ENCODE results near the gene TEKTIP1. TPM values are rescaled to one million over a fixed set of nuclear protein-coding genes. Genes with fewer than 3 reads are reported as not detected.

The TEKTIP1 gene
- total and polyA plus RNA-seq, 9 of the 15 experiments (the other 6 are each of a cell fraction or from before 2014, with no cell fraction given), result 0.66 TPM; not detected in 8

DNA sequence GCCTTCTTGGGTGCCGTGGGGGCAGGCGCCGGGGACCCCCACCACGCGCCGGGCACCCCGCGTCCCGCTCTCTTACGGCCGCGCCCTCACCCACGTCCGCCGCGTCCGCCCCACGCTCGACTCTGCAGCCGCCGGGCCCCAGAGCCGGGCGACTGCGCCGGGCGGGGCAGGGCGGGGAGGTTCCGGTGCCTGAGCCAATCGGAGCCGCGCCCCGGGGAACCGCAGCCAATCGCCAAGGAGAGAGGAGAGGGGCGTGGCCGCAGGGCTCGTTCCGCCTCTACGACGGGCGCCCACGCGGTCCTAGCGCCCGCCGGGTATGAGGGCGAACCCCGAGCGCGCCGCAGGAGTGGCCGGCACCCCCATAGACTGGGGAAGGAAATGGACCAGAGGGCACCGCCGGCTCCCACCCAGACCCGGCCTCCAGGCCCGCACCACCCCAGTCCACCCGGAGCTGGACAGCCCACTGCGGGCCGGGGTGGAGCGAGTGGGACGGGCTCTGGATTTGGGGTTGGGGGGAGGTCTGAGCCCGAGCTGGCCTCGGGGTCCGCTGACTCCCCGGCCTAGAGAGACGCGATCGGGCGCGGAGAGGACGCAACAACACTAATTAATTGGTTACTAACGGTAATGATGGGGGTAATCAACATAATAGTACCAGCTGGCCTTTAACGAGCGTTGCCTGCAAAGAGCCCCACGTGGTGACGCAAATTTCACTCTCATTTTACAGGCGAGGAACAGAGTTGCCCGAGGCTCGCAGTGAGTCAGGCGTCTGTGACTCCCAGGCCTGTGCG, 18.7 kb downstream of the TEKTIP1 start, which contains the start of gene MFSD12 (continued):
- TF ChIP-seq GTF2E2 (tag; IDR thresholded peaks at IDR 0.05) (peak; percentile 59; the same call in 1 of the 2 replicates), FIP1L1 (IDR thresholded peaks at IDR 0.05; ENCODE audit: low read depth, low read length, poor library complexity, severe bottlenecking) (peak; percentile 83), PCBP1 (IDR thresholded peaks at IDR 0.05; ENCODE audit: low read depth, low read length, poor library complexity, severe bottlenecking) (peak; percentile 57), SMAD4 (CRISPR knock-in tag; conservative IDR thresholded peaks at IDR 0.05) (0 out of 2 replicates have a peak, but pooled peaks have one; percentile 27), ZNF408 (CRISPR knock-in tag; IDR thresholded peaks at IDR 0.05; ENCODE audit: low read depth) (no peak), CXXC5 (CRISPR knock-in tag; IDR thresholded peaks at IDR 0.05) (no peak; the same call in none of the 2 replicates), ZNF232 (CRISPR knock-in tag; IDR thresholded peaks at IDR 0.05) (no peak), JUND (IDR thresholded peaks at IDR 0.05; ENCODE audit: borderline replicate concordance, low read depth, low read length) (peak; percentile 17; the same call in 1 of the 2 replicates), JUND (tag; IDR thresholded peaks at IDR 0.05; ENCODE audit: borderline replicate concordance, low read depth, low read length) (no peak), NR2C2 (CRISPR knock-in tag; IDR thresholded peaks at IDR 0.05) (peak; percentile 21; the same call in 1 of the 2 replicates), NR2C2 (tag; IDR thresholded peaks at IDR 0.05) (no peak), MTA3 (IDR thresholded peaks at IDR 0.05; ENCODE audit: borderline replicate concordance) (peak; percentile 67), MAFG (tag; conservative IDR thresholded peaks at IDR 0.05) (no peak), POLR2A (conservative IDR thresholded peaks at IDR 0.05) (peak; percentile 68), CEBPG (CRISPR knock-in tag; IDR thresholded peaks at IDR 0.05) (peak; percentile 62; the same call in 1 of the 2 replicates), CEBPG (tag; conservative IDR thresholded peaks at IDR 0.05 in 1 of 2, IDR thresholded peaks at IDR 0.05 in 1 of 2) (0 out of 4 replicates have a peak, but pooled peaks have one; percentile 19)
- TF ChIP-seq, protein P1, sequence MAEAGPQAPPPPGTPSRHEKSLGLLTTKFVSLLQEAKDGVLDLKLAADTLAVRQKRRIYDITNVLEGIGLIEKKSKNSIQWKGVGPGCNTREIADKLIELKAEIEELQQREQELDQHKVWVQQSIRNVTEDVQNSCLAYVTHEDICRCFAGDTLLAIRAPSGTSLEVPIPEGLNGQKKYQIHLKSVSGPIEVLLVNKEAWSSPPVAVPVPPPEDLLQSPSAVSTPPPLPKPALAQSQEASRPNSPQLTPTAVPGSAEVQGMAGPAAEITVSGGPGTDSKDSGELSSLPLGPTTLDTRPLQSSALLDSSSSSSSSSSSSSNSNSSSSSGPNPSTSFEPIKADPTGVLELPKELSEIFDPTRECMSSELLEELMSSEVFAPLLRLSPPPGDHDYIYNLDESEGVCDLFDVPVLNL (CRISPR knock-in tag; IDR thresholded peaks at IDR 0.05; ENCODE audit: low read depth), result no peak
- TF ChIP-seq, protein P2, sequence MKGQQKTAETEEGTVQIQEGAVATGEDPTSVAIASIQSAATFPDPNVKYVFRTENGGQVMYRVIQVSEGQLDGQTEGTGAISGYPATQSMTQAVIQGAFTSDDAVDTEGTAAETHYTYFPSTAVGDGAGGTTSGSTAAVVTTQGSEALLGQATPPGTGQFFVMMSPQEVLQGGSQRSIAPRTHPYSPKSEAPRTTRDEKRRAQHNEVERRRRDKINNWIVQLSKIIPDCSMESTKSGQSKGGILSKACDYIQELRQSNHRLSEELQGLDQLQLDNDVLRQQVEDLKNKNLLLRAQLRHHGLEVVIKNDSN (CRISPR knock-in tag; IDR thresholded peaks at IDR 0.05), result peak; percentile 84
- TF ChIP-seq, protein P3, sequence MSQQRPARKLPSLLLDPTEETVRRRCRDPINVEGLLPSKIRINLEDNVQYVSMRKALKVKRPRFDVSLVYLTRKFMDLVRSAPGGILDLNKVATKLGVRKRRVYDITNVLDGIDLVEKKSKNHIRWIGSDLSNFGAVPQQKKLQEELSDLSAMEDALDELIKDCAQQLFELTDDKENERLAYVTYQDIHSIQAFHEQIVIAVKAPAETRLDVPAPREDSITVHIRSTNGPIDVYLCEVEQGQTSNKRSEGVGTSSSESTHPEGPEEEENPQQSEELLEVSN (IDR thresholded peaks at IDR 0.05; ENCODE audit: borderline replicate concordance in 1 of 2, extremely low read depth in 1 of 2, insufficient read depth in 1 of 2, insufficient read length in 1 of 2, low read depth in 1 of 2, low read length in 1 of 2, poor library complexity in 1 of 2, severe bottlenecking in 1 of 2), result peak; percentile 73 to 77
- TF ChIP-seq, protein P4, sequence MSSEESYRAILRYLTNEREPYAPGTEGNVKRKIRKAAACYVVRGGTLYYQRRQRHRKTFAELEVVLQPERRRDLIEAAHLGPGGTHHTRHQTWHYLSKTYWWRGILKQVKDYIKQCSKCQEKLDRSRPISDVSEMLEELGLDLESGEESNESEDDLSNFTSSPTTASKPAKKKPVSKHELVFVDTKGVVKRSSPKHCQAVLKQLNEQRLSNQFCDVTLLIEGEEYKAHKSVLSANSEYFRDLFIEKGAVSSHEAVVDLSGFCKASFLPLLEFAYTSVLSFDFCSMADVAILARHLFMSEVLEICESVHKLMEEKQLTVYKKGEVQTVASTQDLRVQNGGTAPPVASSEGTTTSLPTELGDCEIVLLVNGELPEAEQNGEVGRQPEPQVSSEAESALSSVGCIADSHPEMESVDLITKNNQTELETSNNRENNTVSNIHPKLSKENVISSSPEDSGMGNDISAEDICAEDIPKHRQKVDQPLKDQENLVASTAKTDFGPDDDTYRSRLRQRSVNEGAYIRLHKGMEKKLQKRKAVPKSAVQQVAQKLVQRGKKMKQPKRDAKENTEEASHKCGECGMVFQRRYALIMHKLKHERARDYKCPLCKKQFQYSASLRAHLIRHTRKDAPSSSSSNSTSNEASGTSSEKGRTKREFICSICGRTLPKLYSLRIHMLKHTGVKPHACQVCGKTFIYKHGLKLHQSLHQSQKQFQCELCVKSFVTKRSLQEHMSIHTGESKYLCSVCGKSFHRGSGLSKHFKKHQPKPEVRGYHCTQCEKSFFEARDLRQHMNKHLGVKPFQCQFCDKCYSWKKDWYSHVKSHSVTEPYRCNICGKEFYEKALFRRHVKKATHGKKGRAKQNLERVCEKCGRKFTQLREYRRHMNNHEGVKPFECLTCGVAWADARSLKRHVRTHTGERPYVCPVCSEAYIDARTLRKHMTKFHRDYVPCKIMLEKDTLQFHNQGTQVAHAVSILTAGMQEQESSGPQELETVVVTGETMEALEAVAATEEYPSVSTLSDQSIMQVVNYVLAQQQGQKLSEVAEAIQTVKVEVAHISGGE (CRISPR knock-in tag; IDR thresholded peaks at IDR 0.05), result peak in 1 of 3 experiments; percentile 64; a peak in 2 of 6 replicates

Measured in K562 (cell line).